Measurements from ENCODE around the gene PLXNA2.

The PLXNA2 gene

DNA sequence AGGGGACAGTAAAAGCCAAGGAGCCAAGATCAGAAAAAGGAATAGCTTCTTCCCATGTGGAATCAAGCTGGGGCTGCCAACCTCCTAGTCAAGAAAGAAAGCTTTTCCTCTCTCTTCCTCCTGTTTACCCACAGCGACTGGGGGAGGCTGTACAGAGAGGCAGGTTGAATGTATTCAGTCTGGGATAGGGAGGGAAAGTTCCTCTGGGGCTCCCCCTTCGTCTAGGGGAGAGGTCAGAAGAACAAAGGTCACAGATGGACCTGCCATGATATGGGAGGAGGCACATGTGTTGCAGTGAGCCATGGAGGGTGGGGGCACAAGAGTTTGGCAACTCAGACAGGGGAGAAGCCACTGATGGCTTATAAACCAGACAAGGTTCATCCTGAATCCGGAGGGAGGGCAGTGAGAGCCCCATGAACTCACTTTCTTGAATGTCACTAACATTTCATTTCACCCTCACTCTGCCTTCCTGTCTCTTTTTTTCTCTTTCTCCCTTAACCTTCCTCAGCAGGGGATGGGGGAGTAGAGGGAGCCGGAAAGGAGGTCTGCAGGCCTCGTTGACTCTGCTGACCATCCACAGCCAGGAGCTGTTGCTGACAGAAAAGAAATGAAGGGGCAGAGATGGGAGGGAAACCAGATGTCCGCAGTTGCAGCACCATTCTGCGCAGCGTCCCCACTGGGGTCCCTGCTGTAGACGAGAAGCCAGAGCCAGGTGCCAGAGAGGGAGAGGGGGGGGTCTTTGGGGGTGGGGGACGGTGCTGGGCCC, 61.1 kb downstream of the PLXNA2 start:
- no peak for DNase-seq (ENCODE audit: low read depth in 2 of 2)

DNA sequence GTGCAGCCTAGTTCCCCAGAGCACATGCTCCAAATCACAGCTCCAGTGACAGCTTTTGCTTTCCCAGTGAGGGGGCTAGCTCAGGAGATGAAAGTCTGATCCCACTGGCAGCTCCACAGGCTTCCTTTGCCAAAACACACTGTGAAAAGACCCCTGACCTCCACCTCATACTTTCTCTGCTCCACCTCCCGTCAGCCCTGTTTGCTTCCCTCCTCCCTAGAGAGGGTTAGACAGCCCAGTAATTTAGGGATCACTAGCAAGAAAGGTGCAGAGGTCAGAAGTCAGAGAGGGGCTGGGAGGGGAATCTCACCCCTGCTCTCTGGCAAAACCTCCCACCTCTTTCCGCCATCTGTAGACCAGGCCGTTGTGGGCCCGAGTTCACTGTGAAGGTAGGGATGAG, 62.8 kb downstream of the PLXNA2 start:
- DNase-seq (ENCODE audit: low read depth in 2 of 2) = no peak

DNA sequence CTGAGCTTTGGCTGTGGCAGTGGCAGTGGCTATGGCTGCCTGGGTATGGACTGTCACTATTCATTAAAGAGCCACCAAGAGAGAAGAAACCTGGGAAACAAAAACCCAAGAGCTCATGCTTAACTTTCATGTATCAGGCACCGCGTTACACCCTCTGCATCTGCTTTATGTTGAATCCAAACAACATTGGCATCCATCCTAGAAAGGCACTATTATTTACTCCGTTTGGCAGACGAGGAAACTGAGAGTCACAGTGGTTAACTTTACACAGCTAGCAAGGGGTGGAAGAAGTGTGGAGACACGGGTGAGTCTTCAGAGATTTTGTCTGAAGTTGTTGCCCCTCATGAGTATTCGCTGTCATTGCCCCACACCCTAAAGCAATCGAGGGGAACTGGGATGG, 63.8 kb downstream of the PLXNA2 start:
- no peak for DNase-seq (ENCODE audit: low read depth in 2 of 2)

DNA sequence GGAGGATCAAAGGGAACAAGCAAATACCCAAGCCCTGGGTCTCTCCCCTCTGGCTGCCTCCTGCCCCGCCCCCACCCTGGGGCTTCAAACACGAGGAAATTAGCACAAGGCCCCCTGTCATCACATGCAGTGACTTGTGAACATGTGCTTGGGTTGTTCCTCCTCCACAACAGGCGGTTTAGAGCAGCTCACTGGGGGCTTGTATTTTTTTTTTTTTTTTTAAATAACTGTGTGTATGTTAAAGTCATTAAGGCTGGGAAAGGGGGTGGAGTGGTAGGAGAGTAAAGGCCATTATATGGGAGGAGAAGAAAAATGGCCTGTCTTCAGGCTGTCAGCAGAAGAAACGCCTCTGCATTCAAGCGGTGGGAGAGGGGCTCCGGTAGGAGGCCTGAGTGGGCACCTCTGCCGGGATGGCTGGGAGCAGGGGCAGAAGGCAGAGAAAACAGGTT, 64.2 kb downstream of the PLXNA2 start:
- DNase-seq (ENCODE audit: low read depth in 2 of 2) = no peak

DNA sequence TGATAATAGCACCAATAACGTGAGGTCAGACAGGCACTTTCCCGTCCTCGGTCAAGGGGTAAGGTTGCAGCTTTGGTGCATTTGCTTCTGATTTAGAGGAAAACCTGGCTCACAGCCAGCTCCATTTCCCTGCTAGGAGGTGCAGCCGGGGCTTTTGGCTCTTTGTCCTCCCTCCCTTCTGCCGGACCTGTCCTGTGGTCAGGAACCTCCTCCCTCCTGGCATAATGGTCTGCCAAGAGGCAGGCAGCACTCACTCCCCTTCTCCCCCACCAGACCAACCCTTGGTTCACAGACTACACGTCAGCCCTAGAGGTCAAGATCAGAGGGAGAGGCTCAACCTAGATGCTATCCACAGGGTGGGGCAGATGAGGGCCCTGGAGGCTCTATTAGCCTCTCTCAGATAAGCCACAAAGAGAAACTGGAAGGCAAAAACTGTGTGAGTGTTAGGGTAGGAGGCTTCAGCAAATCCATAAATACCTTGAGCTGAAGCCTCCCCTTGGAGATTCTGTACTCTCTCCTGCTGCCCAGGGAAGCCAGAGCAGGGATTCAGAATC, 64.8 kb downstream of the PLXNA2 start:
- no peak for DNase-seq (ENCODE audit: low read depth in 2 of 2)

DNA sequence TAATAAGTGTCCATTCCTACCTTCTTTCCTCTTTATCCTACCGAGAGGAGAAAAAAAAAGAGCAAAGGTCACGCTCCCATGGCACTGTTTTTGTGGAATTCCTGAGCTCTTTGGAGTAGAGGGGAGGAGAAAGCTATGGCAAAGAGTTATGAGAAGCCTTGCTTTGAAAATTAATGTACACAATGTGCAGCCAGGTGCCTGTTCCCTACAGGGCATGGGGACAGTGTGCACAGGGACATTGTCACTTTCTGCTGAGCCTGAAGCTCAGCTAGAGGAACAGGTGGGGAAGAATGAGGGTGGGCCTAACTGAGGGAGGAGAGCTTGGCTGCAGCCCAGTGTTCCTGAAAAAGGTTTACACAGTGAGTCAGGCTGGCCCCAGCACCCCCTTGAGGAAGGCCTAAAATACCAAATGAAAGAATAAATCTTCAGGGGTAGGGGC, 66.1 kb downstream of the PLXNA2 start:
- no peak for DNase-seq (ENCODE audit: low read depth in 2 of 2)

DNA sequence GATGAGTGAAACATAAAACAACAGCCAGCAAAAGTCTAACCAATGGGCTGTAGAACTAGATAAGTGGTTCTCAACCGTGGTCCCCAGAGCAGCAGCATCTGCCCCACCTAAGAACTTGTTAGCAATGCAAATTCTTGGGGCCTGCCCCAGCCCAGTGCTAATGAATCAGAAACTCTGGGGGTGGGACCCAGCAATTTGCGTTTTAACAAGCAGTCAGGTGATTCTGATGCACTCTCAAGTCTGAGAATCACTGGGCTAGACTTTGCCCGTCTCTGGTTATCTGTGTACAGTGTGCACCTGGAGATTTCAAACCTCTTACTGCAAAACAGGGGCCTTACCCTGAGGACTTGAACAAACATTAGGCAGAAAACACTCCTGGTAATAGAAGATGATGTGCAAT, 66.5 kb downstream of the PLXNA2 start:
- DNase-seq (ENCODE audit: low read depth in 2 of 2) = no peak

DNA sequence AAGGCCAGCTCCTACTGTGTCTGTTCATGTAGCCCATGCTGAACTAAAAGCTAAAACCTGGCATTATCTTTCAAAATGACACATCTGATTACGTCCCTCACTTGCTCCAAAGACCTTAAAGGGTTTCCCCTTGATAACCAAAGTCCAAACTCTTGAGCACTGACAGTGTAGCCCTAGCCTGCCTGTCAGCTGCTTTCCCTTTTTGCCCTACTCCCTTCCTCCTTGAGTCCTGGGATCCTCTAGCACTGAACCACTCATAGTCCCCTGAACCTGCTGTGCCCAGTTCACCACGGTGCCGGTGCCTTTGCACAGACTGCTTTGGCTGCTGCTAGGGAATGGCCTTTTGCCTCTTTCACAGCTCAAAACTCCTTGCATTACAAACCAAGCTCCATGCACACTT, 67.5 kb downstream of the PLXNA2 start:
- DNase-seq (ENCODE audit: low read depth in 2 of 2) = no peak

DNA sequence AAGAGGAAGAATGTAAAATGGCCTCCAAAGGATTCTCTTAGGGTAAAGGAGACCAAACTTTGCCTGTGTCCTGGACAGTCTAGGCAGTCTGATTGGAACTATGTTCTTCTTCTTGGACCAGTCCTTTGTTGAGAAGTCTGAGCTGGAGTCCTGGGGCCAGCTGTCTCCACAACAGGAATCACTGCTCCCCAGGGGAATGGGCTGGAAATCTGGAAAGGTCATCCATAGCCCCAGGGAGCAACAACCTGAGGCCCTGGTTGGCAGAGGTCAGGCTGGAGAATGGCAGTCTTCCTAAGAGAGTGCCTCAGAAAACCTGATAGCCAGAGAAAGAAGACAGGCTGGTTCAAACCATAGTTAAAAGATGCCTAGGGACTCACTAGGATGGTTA, 68.7 kb downstream of the PLXNA2 start:
- DNase-seq (ENCODE audit: low read depth in 2 of 2) = no peak

DNA sequence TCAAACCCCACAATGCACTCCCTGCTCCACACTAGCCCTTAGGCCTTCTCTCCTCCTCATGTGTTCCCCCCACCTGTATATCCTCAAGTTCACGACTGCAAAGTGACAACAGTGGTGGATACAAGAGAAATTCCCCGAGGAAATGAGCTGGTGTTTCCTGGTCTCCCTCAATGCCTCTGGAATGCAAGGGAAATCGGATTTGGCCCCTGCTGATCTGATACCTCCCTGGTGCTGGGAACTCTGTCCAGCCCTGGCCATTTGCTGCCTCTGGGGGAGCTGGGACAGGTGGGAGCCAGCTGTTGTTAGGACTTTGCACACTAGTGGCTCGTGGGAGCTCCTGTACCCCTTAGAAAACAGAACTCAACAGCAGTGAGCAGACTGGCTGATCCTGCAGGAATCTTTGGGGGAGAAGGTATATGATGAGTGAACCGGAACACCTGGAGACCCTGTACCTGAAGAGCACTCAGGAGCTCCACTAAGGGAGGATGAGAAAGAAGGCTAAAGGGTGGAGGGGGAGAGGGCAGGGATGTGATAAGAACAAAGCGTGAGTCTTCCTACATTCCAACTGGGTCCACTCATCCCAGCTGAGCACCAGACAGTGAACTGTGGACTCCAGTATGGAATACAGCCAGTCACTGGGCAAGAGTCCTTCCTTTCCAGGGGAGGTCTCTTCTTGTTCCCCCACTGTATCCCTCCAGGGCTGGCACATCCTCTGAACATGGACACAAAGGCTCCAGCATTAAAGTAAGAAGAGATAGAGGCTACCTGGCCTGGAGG, 69.3 kb downstream of the PLXNA2 start:
- DNase-seq (ENCODE audit: low read depth in 2 of 2) = no peak

DNA sequence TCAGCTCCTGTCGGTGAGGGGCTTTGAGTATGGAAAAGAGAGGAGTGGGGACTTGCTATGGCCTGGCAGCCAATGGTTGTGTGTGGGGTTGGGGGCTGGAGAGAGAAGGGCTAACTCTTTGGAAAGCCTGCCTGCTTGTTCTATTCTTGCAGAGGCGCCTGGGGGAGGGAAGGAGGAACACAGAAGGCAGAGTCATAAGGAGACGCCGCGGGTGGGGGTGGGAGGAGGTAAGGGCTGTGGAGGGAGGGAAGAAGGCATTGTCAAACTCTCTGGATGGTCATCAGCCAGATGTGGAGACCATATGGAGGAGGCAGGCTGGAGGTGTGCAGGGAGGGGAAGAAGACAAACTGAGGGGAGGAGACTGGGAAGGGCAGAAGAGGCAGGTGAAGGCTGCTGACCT, 70.0 kb downstream of the PLXNA2 start:
- DNase-seq (ENCODE audit: low read depth in 2 of 2) = no peak

DNA sequence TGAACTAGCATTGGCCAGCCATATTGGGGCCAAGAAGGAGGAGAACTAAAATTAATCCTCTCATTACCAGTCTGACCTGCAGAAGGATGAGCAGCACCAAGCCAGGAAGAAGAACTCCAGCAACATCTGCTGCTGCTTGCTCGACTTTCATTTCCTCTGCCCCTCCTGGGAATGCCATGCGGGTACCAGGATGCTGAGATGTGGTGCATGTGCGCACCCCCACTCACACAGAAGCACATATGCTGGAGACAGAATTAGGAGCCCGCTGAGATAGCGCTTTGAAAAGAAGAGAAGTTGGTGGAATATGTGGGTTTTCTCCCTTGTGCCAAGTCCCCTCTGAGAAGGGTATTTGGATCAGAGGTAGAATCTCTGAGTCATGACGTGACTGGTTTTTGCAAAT, 70.4 kb downstream of the PLXNA2 start:
- DNase-seq (ENCODE audit: low read depth in 2 of 2) = no peak

DNA sequence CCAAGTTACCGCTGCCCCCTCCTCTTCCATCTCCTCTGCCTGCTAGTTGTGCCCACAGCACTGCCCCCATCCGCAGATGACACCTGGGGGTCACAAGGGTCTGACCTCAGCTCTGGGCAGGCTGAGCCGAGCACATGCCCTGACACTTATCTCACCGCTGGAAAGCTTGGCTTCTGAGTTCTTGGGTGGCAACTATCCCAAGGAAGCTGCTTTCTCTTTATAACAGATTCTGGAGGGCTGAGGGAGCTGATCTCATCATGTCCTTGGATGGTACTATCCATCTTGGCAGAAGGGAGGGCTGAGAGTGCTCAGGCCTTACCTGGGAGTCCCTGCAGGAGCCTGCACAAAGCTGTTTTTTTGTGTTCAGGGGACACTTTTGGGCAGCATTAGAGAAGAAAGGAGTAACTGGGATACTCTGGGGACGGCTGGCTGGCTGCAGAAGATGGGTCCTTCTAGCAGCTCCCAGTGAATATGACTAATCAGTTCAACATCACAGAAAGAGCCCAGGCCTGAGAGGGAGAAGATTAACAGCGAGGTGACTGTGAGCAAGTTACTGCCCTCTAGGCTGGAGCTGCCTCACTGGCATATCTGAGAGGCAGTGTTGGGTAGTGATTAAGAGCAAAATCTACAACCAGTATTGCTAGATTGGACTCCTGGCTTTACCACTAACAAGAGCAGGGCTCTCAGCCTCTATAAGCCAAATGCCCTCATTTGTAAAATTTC, 71.6 kb downstream of the PLXNA2 start:
- DNase-seq (ENCODE audit: low read depth in 2 of 2) = no peak

DNA sequence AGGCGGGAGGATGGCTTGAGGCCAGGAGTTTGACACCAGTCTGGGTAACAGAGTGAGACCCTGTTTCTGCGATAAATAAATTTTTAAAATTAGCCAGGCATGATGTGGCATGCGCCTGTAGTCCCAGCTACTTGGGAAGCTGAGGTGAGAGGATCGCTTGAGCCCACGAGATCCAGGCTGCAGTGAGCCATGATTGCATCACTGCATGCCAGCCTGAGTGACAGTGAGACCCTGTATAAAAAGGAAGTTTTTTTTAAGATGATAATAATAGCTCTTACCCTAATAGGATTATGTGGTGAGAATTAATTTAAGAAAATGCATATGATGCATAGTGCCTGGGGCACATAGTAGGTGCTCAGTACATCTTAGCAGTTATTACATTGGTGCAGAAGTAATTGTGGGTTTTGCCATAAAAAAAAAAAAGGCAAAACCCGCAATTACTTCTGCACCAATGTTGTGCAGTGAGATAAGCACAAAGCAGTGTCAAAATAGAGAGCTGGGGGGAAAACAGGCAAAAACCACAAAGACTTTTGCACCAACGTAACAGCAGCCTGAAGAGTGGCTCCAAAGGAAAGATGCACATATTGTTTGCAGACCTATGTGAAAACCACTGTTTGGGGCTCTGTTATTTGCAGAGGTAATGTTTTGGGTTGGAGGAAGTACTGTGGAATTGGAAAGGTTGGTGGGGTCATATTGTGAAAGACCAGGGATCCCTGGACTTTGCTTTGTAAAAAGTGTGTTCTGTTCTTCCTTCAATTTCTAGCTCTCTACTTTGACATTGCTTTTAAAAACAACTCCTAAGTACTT, 72.4 kb downstream of the PLXNA2 start:
- DNase-seq (ENCODE audit: low read depth in 2 of 2) = no peak

DNA sequence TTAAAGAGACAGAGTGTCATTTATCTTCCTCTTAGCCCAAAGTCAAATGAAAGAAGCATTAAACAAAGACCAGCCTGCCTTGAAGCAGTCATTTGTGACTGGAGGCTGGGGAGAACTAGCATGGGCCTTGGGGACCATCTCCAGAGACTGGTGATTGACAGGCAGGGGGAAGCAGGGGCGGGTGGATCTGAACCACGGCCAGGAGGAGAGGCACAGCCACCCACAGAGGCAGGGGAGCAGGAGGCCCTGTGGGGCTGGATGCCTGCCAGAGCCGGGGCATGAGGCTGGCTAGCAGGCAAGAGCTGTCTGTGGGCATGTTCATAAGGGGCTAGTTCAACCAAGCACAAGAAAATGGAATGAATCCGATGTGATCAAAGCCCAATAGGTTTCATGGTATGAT, 73.9 kb downstream of the PLXNA2 start:
- DNase-seq (ENCODE audit: low read depth in 2 of 2) = no peak

DNA sequence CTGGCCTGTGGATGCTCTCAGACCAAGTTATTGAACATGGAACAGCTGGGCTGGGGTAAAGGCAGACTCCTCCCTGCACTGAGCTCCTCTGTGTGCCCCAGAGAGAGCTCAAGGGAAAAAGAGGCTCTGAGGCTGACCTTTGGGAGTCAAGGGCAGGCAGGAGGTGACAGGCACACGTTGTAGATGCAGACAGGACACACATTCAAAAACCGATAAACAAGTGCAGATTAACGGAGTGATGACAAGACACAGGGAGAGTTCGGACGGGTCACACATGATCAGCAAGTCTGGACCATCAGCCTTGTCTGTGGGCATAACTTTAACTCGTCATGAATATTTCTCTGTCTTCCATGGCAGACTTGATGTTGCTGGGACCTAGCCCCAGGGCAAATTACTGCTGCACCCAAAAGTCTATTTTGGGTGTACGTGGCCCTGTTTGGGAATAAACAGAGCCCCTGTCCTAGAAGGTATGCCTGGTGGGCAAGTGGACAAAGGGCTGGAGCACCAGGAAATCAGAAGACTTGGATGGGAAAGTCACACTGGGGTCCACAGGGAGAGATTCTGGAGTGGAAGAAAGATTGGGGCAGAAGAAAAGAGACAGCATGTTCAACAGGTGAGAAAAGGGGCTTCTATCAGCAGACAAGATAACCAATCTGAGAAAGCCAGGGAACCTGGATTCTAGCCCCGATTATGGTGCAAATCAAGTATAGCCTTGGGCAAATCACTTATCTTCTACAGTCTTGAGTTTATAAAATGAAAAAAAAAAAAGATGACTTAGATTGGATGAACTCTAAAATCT, 74.9 kb downstream of the PLXNA2 start:
- DNase-seq (ENCODE audit: low read depth in 2 of 2) = no peak

DNA sequence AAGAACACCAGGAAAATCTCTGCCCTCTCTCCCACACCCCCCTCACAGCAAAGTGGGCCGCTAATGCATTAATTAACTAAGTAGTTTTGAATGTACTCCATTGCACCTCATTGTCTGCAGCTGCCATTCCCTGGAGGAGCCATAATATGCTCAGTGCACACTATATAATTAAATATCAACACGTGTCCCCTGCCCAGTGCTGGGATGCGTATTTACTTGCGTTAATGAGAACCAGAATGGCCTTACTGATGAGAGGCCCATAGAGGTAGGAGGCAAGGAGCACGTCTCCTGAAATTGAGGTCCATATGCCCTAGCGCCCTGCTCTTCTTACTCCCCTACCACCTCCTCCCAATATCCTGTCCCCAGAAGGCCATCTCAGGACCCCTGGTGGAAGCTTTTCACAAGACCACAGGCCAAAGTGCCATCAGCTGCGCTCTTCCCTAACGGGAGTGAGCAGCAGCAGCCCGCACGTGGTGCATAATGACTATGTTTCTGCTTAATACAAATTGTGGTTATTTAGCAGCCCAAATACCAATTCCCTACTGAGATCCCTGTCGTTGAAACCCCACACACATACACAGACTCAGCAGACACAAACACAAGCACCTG, 76.8 kb downstream of the PLXNA2 start:
- no peak for DNase-seq (ENCODE audit: low read depth in 2 of 2)

DNA sequence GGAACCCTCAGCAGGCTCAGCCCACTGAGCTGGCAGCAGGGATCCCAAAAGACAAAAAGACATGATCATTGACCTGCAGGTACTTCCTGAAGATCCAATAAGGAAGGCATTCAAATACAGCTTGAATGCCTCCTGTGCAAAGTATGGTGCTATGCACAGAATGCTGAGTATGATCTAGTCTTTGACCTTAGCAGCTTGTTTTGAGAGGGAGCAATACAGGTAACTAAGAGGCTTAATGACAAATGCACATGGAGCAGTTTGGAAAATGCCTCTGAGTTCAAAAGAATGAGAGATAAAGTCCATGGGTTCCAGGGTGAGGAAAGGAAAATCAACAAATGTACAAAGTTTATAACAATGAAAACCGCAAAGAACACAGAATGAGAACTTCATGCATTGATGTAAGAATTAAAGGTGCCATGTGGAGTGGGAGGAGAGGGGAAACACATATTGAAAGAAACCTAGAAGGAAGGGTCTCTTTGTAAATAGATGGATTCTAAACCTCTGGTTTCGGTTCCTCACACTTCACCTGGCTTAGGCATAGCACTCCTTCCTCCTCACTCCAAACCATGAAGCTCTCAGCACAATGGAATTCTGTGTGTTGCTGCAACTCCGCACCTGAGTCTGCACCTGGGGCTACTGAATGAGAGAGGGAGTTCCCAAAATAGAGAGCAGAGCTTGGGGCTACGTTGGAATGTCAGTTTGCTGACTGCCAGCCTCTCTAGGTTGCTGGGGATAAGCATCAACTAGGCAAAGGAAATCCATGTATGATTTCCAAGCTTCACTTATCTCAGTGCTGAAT, 77.6 kb downstream of the PLXNA2 start:
- no peak for DNase-seq (ENCODE audit: low read depth in 2 of 2)

DNA sequence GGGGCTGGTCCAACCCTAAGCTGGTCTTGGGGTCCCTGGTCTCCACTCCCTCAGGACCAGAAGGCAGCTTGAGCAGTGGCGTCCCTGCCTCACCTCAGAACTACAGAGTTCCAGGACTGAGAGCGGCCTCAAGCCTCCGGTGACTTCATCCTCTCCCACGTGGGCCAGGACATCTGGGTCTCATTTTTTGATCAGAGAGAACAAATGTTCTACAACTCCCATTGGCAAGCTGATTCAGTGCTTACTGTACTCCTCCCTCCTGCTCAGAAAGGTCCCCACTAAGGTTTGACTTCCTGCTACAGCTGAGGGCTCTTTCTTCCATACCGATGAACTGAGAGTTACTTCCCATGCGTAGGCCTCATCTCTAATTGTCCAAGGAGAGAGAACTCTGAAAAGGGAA, 78.5 kb downstream of the PLXNA2 start:
- DNase-seq (ENCODE audit: low read depth in 2 of 2) = no peak

Measured in stimulated activated CD4-positive, alpha-beta T cell treated with anti-CD3 and anti-CD28 coated beads, Interleukin-4, amount 100 ng/mL, for 48 hours (primary cell).